ENCODE measurements around the gene KIAA0513.

GRCh38 chr16:85103114-85104079 lies 75.8 kb downstream of the KIAA0513 start:
- no peak for TF ChIP-seq GATA2 (IDR thresholded peaks at IDR 0.05; ENCODE audit: low read depth, low read length)
- no peak for TF ChIP-seq GATA3 (IDR thresholded peaks at IDR 0.05; ENCODE audit: low read depth, low read length)

Measured in SH-SY5Y (cell line).